IMR-90 (cell line): Measurements from ENCODE around the gene HDC.

Source experiments
- CTCF ChIP-seq: conservative IDR thresholded peaks from 2 replicates; pipeline ENCODE4 v1.5.1; 2012; ENCODE audit warnings: mild to moderate bottlenecking, low read depth, low read length, improper control_type of control experiment
- MXI1 ChIP-seq: IDR thresholded peaks from 2 replicates; pipeline ENCODE4 v1.6.1; 2012; ENCODE audit warnings: low read depth, mild to moderate bottlenecking, low read length, moderate library complexity, borderline replicate concordance
- POLR2A ChIP-seq: IDR thresholded peaks from 2 replicates; pipeline ENCODE4 v1.6.1; 2012; ENCODE audit warnings: mild to moderate bottlenecking, low read depth, low read length
- RAD21 ChIP-seq: IDR thresholded peaks from 2 replicates; pipeline ENCODE4 v1.6.1; 2012; ENCODE audit warnings: low read length, improper control_type of control experiment
- RFX5 ChIP-seq: IDR thresholded peaks from 2 replicates; pipeline ENCODE4 v1.8.0; 2012; ENCODE audit warnings: low read depth, mild to moderate bottlenecking, low read length, moderate library complexity

- no peak for TF ChIP-seq POLR2A
- no peak for TF ChIP-seq CTCF
- TF ChIP-seq RAD21, result no peak
- TF ChIP-seq RFX5, result no peak
- TF ChIP-seq MXI1, result no peak
These were observed 46.8 kb downstream of the HDC start for GRCh38 chr15:50218691-50219090.
